Chondrocyte (in vitro differentiated cells): ENCODE data around the gene RBM28. TPM values are rescaled to one million over a fixed set of nuclear protein-coding genes. Genes with fewer than 3 reads are reported as not detected.

Source experiments
- DNase-seq: peaks from one replicate; pipeline ENCODE4 v3.0.0; 2021; ENCODE audit warnings: mixed read lengths, low spot score
- H3K27ac Mint-ChIP-seq: one replicate; pipeline ENCODE4 v1.8.0; 2021; ENCODE audit warnings: mild to moderate bottlenecking, moderate library complexity, mixed read lengths; ENCODE audit not compliant: unreplicated experiment
- H3K27me3 Mint-ChIP-seq: 2 replicates; pipeline ENCODE4 v1.8.0; 2021; ENCODE audit warnings: low read depth, mixed read lengths
- H3K36me3 Mint-ChIP-seq: 2 replicates; pipeline ENCODE4 v1.8.0; 2021; ENCODE audit warnings: low read depth, mixed read lengths
- H3K4me1 Mint-ChIP-seq: 2 replicates; pipeline ENCODE4 v1.8.0; 2021; ENCODE audit warnings: low read depth, mild to moderate bottlenecking, mixed read lengths
- H3K4me3 Mint-ChIP-seq: one replicate; pipeline ENCODE4 v1.8.0; 2021; ENCODE audit warnings: mild to moderate bottlenecking, moderate library complexity, mixed read lengths; ENCODE audit not compliant: unreplicated experiment
- H3K9me3 Mint-ChIP-seq: 2 replicates; pipeline ENCODE4 v1.8.0; 2021; ENCODE audit warnings: low read depth, mixed read lengths
- total RNA-seq: library from RNA; stranded (reverse); gene quantifications from 3 replicates; pipeline ENCODE4 v1.2.1, GENCODE V29; 2021
- TF ChIP-seq, protein P1 (sequence below): fragments of 200-600 bp; sonication (generic); IDR thresholded peaks from 2 replicates; pipeline ENCODE4 v1.5.0; 2021; ENCODE audit warnings: antibody characterized with exemption, mild to moderate bottlenecking, moderate library complexity

The RBM28 gene
- total RNA-seq, 1 donor from 2014 or later: 35.2 TPM

DNA sequence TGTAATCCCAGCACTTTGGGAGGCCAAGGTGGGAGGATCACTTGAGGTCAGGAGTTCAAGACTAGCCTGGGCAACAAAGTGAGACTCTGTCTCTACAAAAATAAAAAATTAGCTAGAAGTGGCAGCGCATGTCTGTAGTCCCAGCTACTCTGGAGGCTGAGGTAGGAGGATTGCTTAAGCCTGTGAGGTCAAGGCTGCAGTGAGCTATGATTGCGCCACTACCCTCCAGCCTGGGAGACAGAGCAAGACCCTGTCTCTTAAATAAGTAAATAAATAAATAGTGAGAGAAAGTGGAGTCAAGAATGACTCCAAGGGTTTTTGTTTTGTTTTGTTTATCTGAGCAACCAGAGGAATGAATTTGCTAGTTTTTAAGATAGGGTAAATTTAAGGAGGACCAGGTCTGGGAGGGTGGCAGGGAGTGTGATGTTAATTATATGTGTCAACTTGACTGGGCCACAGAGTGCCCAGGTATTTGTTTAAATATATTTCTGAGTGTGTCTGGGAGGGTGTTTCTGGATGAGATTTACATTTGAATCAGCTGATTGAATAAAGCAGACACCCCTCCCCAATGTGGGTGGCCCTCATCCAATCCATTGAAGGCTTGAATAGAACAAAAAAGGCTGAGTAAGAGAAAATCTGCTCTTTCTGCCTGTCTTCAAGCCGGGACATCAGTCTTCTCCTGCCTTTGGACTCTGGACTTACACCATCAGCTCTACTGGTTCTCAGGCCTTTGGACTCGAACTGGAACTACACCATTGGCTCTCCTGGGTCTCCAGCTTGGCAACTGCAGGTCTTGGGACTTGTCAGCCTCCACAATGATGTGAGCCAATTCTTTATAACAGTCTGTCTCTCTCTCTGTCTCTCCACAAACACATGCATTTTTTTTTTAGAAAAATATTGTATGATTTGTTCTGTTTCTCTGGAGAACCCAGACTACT lies 42.5 kb upstream of the RBM28 start:
- no peaks in the 10 kb centered on the region for H3K9me3 Mint-ChIP-seq
- H3K4me1 Mint-ChIP-seq: peaks cover 2% of the 10 kb centered on the region
- no peaks in the 10 kb centered on the region for H3K36me3 Mint-ChIP-seq
- DNase-seq: no peak
- TF ChIP-seq, protein P1, sequence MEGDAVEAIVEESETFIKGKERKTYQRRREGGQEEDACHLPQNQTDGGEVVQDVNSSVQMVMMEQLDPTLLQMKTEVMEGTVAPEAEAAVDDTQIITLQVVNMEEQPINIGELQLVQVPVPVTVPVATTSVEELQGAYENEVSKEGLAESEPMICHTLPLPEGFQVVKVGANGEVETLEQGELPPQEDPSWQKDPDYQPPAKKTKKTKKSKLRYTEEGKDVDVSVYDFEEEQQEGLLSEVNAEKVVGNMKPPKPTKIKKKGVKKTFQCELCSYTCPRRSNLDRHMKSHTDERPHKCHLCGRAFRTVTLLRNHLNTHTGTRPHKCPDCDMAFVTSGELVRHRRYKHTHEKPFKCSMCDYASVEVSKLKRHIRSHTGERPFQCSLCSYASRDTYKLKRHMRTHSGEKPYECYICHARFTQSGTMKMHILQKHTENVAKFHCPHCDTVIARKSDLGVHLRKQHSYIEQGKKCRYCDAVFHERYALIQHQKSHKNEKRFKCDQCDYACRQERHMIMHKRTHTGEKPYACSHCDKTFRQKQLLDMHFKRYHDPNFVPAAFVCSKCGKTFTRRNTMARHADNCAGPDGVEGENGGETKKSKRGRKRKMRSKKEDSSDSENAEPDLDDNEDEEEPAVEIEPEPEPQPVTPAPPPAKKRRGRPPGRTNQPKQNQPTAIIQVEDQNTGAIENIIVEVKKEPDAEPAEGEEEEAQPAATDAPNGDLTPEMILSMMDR: no peak
- no peak overlapping the region for H3K27ac Mint-ChIP-seq
- no peak overlapping the region for H3K4me3 Mint-ChIP-seq
- peaks cover 4% of the 10 kb centered on the region for H3K27me3 Mint-ChIP-seq

GRCh38 chr7:128384726-128385125 lies 41.0 kb upstream of the RBM28 start:
- Mint-ChIP-seq H3K27me3 (peaks cover 4% of the 10 kb centered on the region), H3K4me3 (no peak overlapping the region), H3K9me3 (no peaks in the 10 kb centered on the region), H3K36me3 (no peaks in the 10 kb centered on the region), H3K4me1 (peaks cover 2% of the 10 kb centered on the region), H3K27ac (no peak overlapping the region)
- TF ChIP-seq, protein P1: no peak
- no peak for DNase-seq

DNA sequence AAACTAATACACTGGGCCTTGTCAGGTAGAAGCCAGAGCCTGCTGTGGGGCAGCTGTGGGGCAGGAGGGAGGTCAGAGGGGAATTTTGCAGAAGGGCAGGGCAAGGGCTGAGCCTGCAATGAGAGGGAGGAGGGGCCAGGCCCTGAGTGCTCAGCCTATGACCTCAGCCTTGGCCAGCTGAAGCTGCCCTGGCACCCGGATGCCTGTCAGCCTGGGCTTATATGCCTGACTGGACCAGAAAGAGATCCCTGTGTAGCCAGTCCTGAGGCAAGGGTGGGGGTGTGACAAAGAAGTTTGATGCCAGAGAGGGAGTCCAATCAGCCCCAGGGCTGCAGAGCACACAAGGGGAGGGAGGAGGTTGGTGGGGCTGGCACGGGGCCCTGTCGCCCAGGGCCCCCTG lies 40.1 kb upstream of the RBM28 start:
- H3K27ac Mint-ChIP-seq: no peak overlapping the region
- peaks cover 2% of the 10 kb centered on the region for H3K4me1 Mint-ChIP-seq

GRCh38 chr7:128381161-128381821 lies 37.6 kb upstream of the RBM28 start:
- peaks cover 3% of the 10 kb centered on the region for H3K27me3 Mint-ChIP-seq
- TF ChIP-seq, protein P1: peak; percentile 74
- no peaks in the 10 kb centered on the region for H3K36me3 Mint-ChIP-seq
- no peaks in the 10 kb centered on the region for H3K4me1 Mint-ChIP-seq
- no peak for DNase-seq
- no peak overlapping the region for H3K27ac Mint-ChIP-seq
- H3K4me3 Mint-ChIP-seq: no peak overlapping the region
- no peaks in the 10 kb centered on the region for H3K9me3 Mint-ChIP-seq

More for the DNA sequence above, 40.1 kb upstream of the RBM28 start:
- TF ChIP-seq, protein P1: no peak
- DNase-seq: no peak
- Mint-ChIP-seq H3K27me3 (peaks cover 4% of the 10 kb centered on the region), H3K4me3 (no peak overlapping the region), H3K36me3 (no peaks in the 10 kb centered on the region), H3K9me3 (no peaks in the 10 kb centered on the region)

DNA sequence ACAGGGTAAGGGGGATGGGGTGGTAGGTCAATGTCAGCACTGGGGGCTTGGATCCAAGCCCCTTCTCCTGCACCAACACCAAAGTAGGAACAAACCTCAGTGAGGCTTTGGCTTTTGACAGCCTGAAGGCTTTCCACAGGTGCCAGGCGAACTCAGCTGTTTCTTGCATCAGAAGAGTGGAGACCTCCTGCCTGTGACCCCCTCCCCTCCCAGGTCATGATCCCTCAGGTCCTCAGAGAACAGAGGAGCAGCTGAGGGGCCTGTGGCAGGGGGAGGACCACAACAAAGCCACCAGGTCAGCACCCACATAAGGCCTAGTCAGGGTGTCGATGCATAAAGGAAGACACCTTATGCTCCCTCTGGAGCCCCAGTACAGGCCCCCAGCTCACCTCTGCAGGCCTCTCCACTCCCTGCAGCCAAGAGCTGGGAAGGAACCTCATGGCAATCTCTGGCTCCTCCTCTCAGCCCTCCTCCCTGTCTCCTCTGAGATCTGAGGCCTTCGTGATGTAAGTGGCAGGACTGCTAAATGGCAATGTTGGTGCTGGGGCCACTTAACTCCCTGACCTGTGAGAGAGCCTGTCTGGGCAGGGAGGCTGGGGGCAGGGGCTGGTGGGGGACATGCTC lies 36.9 kb upstream of the RBM28 start:
- no peaks in the 10 kb centered on the region for H3K36me3 Mint-ChIP-seq
- TF ChIP-seq, protein P1: no peak
- no peaks in the 10 kb centered on the region for H3K4me1 Mint-ChIP-seq
- DNase-seq: no peak
- H3K27ac Mint-ChIP-seq: no peak overlapping the region
- no peak overlapping the region for H3K4me3 Mint-ChIP-seq
- peaks cover 3% of the 10 kb centered on the region for H3K27me3 Mint-ChIP-seq
- no peaks in the 10 kb centered on the region for H3K9me3 Mint-ChIP-seq
